GM12878 (cell line): ENCODE measurements around the gene DST. TPM values are rescaled to one million over a fixed set of nuclear protein-coding genes. Genes with fewer than 3 reads are reported as not detected.

ENCODE experiments used
- ATAC-seq: fragments of 200-7000 bp; cut with Tn5 transposase; 3 replicates; pipeline ENCODE4 v1.9.1; 2020; ENCODE audit warnings: mild to moderate bottlenecking, moderate library complexity
- BruUV-seq: library from RNA; stranded (reverse); fragments of 400-500 nt; replicated peaks from 2 replicates; lab custom pipeline; 2021; lab: Mats Ljungman, UMichigan
- CTCF ChIA-PET: fragments of 300-600 bp; sonication (Branson Sonifier 250); formaldehyde crosslinking; extraction: SDS; loops from one replicate; lab custom pipeline; 2021; ENCODE audit warnings: inconsistent platforms; lab: Yijun Ruan, JAX
- POLR2A ChIA-PET: fragments of 350-600 bp; formaldehyde crosslinking; extraction: SDS; loops from one replicate; lab custom pipeline; 2021; ENCODE audit warnings: inconsistent platforms; lab: Charles Lee
- RAD21 ChIA-PET: fragments of 300-600 bp; sonication (Branson Sonifier 250); formaldehyde crosslinking; loops from one replicate; lab custom pipeline; 2023; ENCODE audit warnings: antibody characterized with exemption; ENCODE audit not compliant: unreplicated experiment; lab: Charles Lee
- SMC1A ChIA-PET: fragments of 300-600 bp; sonication (Branson Sonifier 250); formaldehyde crosslinking; loops from one replicate; lab custom pipeline; 2023; ENCODE audit not compliant: unreplicated experiment, uncharacterized antibody; lab: Charles Lee
- DNase-seq: peaks from one replicate; pipeline ENCODE4 v3.0.0-alpha.2; 2011; ENCODE audit warnings: low read depth, low spot score
- FAIRE-seq: peaks from 3 replicates; lab custom pipeline; 2011; peaks lifted over from hg19 to GRCh38; lab: Jason Lieb, UNC
- H2AFZ ChIP-seq: 2 replicates; pipeline ENCODE4 v1.6.0; 2011; ENCODE audit warnings: low read depth, low read length, control low read depth; ENCODE audit not compliant: control insufficient read depth
- H3K27ac ChIP-seq: 2 replicates; pipeline ENCODE4 v1.5.1; 2011; ENCODE audit warnings: control low read depth; ENCODE audit not compliant: control insufficient read depth, insufficient read depth
- H3K27me3 ChIP-seq, 2 experiments: replicated peaks in 1 of 2; 2 replicates each; pipeline versions ENCODE4 v1.6.0 to v1.6.1; 2011; ENCODE audit warnings: low read length in 1 of 2; ENCODE audit not compliant: control insufficient read depth in 2 of 2, insufficient read depth in 2 of 2
- H3K36me3 ChIP-seq, 2 experiments: 2 replicates each; pipeline ENCODE4 v1.5.1; 2011; ENCODE audit warnings: low read length in 1 of 2; ENCODE audit not compliant: control insufficient read depth in 2 of 2, insufficient read depth in 2 of 2
- H3K4me1 ChIP-seq: 2 replicates; pipeline ENCODE4 v1.6.1; 2011; ENCODE audit warnings: mild to moderate bottlenecking, low read length, moderate library complexity, mixed read lengths; ENCODE audit not compliant: control insufficient read depth, insufficient read depth
- H3K4me2 ChIP-seq: 2 replicates; pipeline ENCODE4 v1.6.0; 2011; ENCODE audit warnings: control low read depth; ENCODE audit not compliant: control insufficient read depth, insufficient read depth
- H3K4me3 ChIP-seq: fragments of 200-600 bp; sonication (generic); 2 replicates; pipeline ENCODE4 v1.5.1; 2016
- H3K79me2 ChIP-seq: 2 replicates; pipeline ENCODE4 v1.6.0; 2011; ENCODE audit warnings: low read length; ENCODE audit not compliant: control insufficient read depth, insufficient read depth
- H3K9ac ChIP-seq: 2 replicates; pipeline ENCODE4 v1.8.0; 2011; ENCODE audit warnings: low read length, control low read depth, mixed read lengths; ENCODE audit not compliant: control insufficient read depth, insufficient read depth
- H3K9me3 ChIP-seq: replicated peaks from 3 replicates; pipeline ENCODE4 v1.5.1; 2011; ENCODE audit warnings: mild to moderate bottlenecking, low read length; ENCODE audit not compliant: control insufficient read depth, insufficient read depth
- H4K20me1 ChIP-seq: 2 replicates; pipeline ENCODE4 v1.6.0; 2011; ENCODE audit not compliant: control insufficient read depth, insufficient read depth
- CBX3 ChIP-seq: fragments of 200-600 bp; sonication (generic); IDR thresholded peaks from 2 replicates; pipeline ENCODE4 v1.6.1; 2016; ENCODE audit warnings: low read depth, borderline replicate concordance
- MAX ChIP-seq: IDR thresholded peaks from 2 replicates; pipeline ENCODE4 v1.6.1; 2012; ENCODE audit warnings: low read depth, low read length, improper control_type of control experiment
- ZBTB11 ChIP-seq: fragments of 450-650 bp; formaldehyde crosslinking; IDR thresholded peaks from 2 replicates; pipeline ENCODE4 v1.5.0; 2022; ENCODE audit warnings: mild to moderate bottlenecking, missing genetic modification characterization
- WGBS: methylation state at CpG from one replicate; pipeline ENCODE4 v1.1.6; 2016; ENCODE audit warnings: low lambda C conversion rate; ENCODE audit not compliant: insufficient replicate concordance, insufficient coverage; ENCODE audit errors: missing lambda C conversion rate; 5-methylcytosine and 5-hydroxymethylcytosine counted together
- in situ Hi-C: fragments of 300-500 bp; cut with MboI; formaldehyde crosslinking; loops from 9 replicates; pipeline ENCODE4 v1.14.3; 2018; ENCODE audit warnings: mixed read lengths
- intact Hi-C: fragments of 100-400 bp; cut with micrococcal nuclease; formaldehyde crosslinking; loops from one replicate; pipeline ENCODE4 v1.14.2; 2022; ENCODE audit not compliant: unreplicated experiment
- polyA plus RNA-seq, 11 experiments: library from polyadenylated mRNA; depleted of rRNA in 4 of 11; unstranded in 6 of 11; stranded (reverse) in 5 of 11; fragments of >200 nt; fragmentation: Nextera tagmentation in 4 of 11; fragmentation: Illumina TruSeq in 1 of 11; extraction: Ambion mirVana in 4 of 11; extraction: Trizol in 1 of 11; gene quantifications; 1 replicate in 1 of 11; 2 replicates in 10 of 11; pipeline versions ENCODE4 v1.2.1 to v1.2.3, GENCODE V29; 2011 to 2016; ENCODE audit warnings: inconsistent platforms in 2 of 11, missing spikeins in 2 of 11, low read depth in 1 of 11
- total RNA-seq, 4 experiments: library from RNA; depleted of rRNA in 3 of 4; stranded (reverse); fragments of >200 nt in 3 of 4; fragmentation: Illumina TruSeq in 1 of 4; extraction: Trizol in 1 of 4; gene quantifications; 2 replicates each; pipeline versions ENCODE4 v1.2.1 to v1.2.3, GENCODE V29; 2013 to 2021
- TF ChIP-seq, protein P1 (sequence below): fragments of 450-650 bp; IDR thresholded peaks from 2 replicates; pipeline ENCODE4 v1.6.1; 2018; ENCODE audit warnings: mild to moderate bottlenecking, low read depth, moderate library complexity; ENCODE audit not compliant: partially characterized antibody

The DST gene
- total and polyA plus RNA-seq, 10 of the 15 experiments (the other 5 are each of a cell fraction or from before 2014, with no cell fraction given) = 32.1 to 156 (median 75.0) TPM

DNA sequence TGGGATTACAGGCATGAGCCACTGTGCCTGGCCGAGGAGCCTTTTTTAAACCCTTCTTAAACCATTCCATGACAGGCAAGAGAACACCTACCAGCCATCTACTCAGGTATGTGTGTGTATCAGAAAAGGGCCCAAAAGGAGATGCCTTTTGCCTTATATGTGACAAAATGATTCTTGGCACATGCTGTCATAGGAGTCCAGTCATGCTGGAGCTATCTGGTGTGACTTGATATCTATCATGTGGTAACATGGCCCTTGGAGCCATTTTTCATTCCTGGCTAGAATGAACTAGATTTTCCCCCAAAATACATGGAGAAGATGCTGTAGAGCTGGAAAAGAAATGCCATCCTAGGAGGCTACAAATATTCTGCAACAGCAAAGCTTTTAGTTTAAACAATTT lies 129.1 kb downstream of the DST start (continued):
- TF ChIP-seq ZBTB11 (CRISPR knock-in tag) (no peak), MAX (no peak), CBX3 (no peak)
- TF ChIP-seq, all 136 proteins: peak for 0

- Histone ChIP-seq H3K4me2 (no peak overlapping the region), H3K79me2 (no peaks in the 10 kb centered on the region), H3K27me3 (no peaks in the 10 kb centered on the region), H3K9me3 (no peaks in the 10 kb centered on the region), H3K4me3 (no peak overlapping the region), H3K4me1 (no peaks in the 10 kb centered on the region), H3K36me3 (peaks cover 2 to 28% of the 10 kb centered on the region in 2 experiments), H2AFZ (no peak overlapping the region), H3K27ac (no peak overlapping the region), H3K9ac (no peak overlapping the region), H4K20me1 (no peaks in the 10 kb centered on the region)
- WGBS = 67% methylated on average over 2 of the region's 2 CpGs
- SMC1A ChIA-PET = interaction anchor here (0.6 to 1.7 kb wide), 6 partner anchors 9 to 250 kb away, joined by 3 to 5 read pairs (median 3); no protein-coding TSS in a partner anchor
- intact Hi-C loops = no loop called here
- TF ChIP-seq, protein P1, sequence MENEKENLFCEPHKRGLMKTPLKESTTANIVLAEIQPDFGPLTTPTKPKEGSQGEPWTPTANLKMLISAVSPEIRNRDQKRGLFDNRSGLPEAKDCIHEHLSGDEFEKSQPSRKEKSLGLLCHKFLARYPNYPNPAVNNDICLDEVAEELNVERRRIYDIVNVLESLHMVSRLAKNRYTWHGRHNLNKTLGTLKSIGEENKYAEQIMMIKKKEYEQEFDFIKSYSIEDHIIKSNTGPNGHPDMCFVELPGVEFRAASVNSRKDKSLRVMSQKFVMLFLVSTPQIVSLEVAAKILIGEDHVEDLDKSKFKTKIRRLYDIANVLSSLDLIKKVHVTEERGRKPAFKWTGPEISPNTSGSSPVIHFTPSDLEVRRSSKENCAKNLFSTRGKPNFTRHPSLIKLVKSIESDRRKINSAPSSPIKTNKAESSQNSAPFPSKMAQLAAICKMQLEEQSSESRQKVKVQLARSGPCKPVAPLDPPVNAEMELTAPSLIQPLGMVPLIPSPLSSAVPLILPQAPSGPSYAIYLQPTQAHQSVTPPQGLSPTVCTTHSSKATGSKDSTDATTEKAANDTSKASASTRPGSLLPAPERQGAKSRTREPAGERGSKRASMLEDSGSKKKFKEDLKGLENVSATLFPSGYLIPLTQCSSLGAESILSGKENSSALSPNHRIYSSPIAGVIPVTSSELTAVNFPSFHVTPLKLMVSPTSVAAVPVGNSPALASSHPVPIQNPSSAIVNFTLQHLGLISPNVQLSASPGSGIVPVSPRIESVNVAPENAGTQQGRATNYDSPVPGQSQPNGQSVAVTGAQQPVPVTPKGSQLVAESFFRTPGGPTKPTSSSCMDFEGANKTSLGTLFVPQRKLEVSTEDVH = no peak
- DNase-seq (no peak), FAIRE-seq (no peak), ATAC-seq (no peak)
- CTCF ChIA-PET = interaction anchor here (0.6 to 1.9 kb wide), 4 partner anchors 30 to 84 kb away, joined by 3 to 6 read pairs (median 4); no protein-coding TSS in a partner anchor
- in situ Hi-C loops = no loop called here
- RAD21 ChIA-PET = interaction anchor here (0.9 kb wide), 1 partner anchor 59 kb away, joined by 5 read pairs; no protein-coding TSS in a partner anchor
- POLR2A ChIA-PET = no interaction called here
- BruUV-seq = no TSS peak
Measured at GRCh38 chr6:56511591-56511990, 131.1 kb downstream of the DST start.
